ENCODE results near the gene AGPAT4. TPM values are rescaled to one million over a fixed set of nuclear protein-coding genes. Genes with fewer than 3 reads are reported as not detected.
A peak's percentile ranks its signal among the peaks of the same experiment; 100 is the strongest.
"Not testable (repeated sequence)": the region's sequence is repeated elsewhere in the genome, so short reads cannot be mapped to it uniquely, and the experiment has no call there.

The AGPAT4 gene
- 7.8 and 8.6 TPM in 2 replicates for total RNA-seq

- Mint-ChIP-seq H3K9me3 (no peaks in the 10 kb centered on the region), H3K27me3 (ENCODE audit: insufficient read depth) (peaks cover 9% of the 10 kb centered on the region), H3K27ac (peak within 1 kb of the TSS; percentile 97), H3K4me1 (ENCODE audit: low read depth) (peaks cover 41% of the 10 kb centered on the region), H3K36me3 (ENCODE audit: low read depth) (peaks cover 2% of the 10 kb centered on the region), H3K4me3 (peak within 1 kb of the TSS; percentile 91)
- DNase-seq (ENCODE audit: low spot score), result peak; percentile 73
- intact Hi-C loops (cut with micrococcal nuclease), result loop anchor here (1.0 to 10.0 kb wide), 8 partner anchors 37 to 1547 kb away; partner anchors contain the start of genes PACRG, PRKN and WTAP
Observed at GRCh38 chr6:161273752-161274487, at the start of gene AGPAT4. Gene AGPAT4 (minus strand): TSS chr6:161274061. CDS start chr6:161232213, 41,848 bp downstream.

DNA sequence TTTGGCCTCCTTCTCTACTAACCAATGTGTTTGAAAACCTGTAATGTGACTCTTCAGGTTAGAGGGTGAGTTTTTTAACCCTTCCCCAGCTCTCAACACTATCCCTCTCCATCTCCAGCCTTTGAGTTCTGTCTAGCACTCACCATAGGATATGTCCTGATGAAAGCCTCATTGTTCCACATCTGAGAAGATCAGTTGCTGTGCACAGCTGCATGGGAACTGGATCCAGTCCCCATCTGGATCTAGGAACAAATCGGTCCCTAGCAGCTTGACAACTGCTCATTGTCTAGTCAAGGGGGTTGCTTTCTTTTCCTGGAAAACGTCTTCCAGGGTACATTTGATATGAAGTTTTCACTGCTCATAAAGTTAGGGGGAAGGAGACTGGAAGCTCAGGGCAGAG lies 45.4 kb upstream of the AGPAT4 start:
- no peak for DNase-seq (ENCODE audit: low spot score)
- Mint-ChIP-seq H3K9me3 (peaks cover 4% of the 10 kb centered on the region), H3K27me3 (ENCODE audit: insufficient read depth) (peaks cover 1% of the 10 kb centered on the region), H3K27ac (no peak overlapping the region), H3K4me1 (ENCODE audit: low read depth) (no peaks in the 10 kb centered on the region), H3K36me3 (ENCODE audit: low read depth) (no peaks in the 10 kb centered on the region), H3K4me3 (no peak overlapping the region)
- intact Hi-C loops (cut with micrococcal nuclease), result no loop called here

- intact Hi-C loops (cut with micrococcal nuclease), result no loop called here
- Mint-ChIP-seq H3K4me1 (ENCODE audit: low read depth) (no peaks in the 10 kb centered on the region), H3K27me3 (ENCODE audit: insufficient read depth) (peaks cover 3% of the 10 kb centered on the region)
Observed at GRCh38 chr6:161318456-161318855, 44.6 kb upstream of the AGPAT4 start.

GRCh38 chr6:161316531-161316930 lies 42.7 kb upstream of the AGPAT4 start:
- H3K27me3 Mint-ChIP-seq (ENCODE audit: insufficient read depth), result peaks cover 9% of the 10 kb centered on the region
- no peak for DNase-seq (ENCODE audit: low spot score)
- no peak overlapping the region for H3K4me3 Mint-ChIP-seq
- intact Hi-C loops (cut with micrococcal nuclease), result no loop called here
- H3K27ac Mint-ChIP-seq, result no peak overlapping the region
- H3K9me3 Mint-ChIP-seq, result no peaks in the 10 kb centered on the region
- no peaks in the 10 kb centered on the region for H3K4me1 Mint-ChIP-seq (ENCODE audit: low read depth)
- no peaks in the 10 kb centered on the region for H3K36me3 Mint-ChIP-seq (ENCODE audit: low read depth)

More at GRCh38 chr6:161318456-161318855, 44.6 kb upstream of the AGPAT4 start:
- peaks cover 4% of the 10 kb centered on the region for H3K9me3 Mint-ChIP-seq
- no peak for DNase-seq (ENCODE audit: low spot score)
- H3K36me3 Mint-ChIP-seq (ENCODE audit: low read depth), result no peaks in the 10 kb centered on the region
- H3K27ac Mint-ChIP-seq, result no peak overlapping the region
- no peak overlapping the region for H3K4me3 Mint-ChIP-seq

GRCh38 chr6:161315246-161315917 lies 41.5 kb upstream of the AGPAT4 start:
- DNase-seq (ENCODE audit: low spot score); H3K9me3 Mint-ChIP-seq; H3K27me3 Mint-ChIP-seq (ENCODE audit: insufficient read depth); intact Hi-C loops (cut with micrococcal nuclease); H3K27ac Mint-ChIP-seq; H3K36me3 Mint-ChIP-seq (ENCODE audit: low read depth); H3K4me3 Mint-ChIP-seq; H3K4me1 Mint-ChIP-seq (ENCODE audit: low read depth): not testable (repeated sequence)

DNA sequence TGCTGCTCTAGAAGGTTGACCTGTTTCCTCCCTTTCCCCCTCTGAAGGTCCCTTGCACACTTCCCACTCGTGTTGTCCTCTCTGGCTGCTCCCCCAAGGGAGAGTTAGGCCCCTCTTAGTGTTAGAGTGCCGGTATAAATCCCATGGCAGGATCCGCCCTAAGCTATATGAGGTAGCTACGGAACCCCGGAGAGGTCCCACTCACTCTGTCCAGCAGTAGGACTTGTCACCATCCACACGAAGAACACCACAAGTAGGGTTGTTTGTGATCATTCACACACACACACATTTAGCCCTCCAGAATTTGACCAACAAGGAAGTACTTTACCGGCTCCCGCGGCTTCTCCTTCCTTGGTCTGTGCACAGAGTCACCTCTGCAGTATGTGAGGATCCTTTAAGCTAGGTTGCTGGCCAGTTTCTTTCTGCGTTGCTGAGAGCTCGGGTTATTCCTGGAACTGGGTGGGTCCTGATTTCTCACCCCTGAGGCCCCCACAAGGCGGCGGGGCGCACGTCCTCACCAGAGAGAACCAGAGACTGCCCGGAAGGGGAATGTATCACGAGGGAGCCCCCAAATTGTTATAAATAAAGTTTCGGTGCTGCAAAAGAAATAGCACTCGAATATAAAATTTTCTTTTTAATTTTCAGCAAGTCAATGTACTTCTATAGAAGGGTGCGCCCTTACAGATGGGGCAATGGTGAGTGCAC lies 40.8 kb upstream of the AGPAT4 start:
- H3K4me1 Mint-ChIP-seq (ENCODE audit: low read depth); DNase-seq (ENCODE audit: low spot score); H3K27me3 Mint-ChIP-seq (ENCODE audit: insufficient read depth); H3K36me3 Mint-ChIP-seq (ENCODE audit: low read depth); H3K9me3 Mint-ChIP-seq; H3K27ac Mint-ChIP-seq; H3K4me3 Mint-ChIP-seq; intact Hi-C loops (cut with micrococcal nuclease): not testable (repeated sequence)

DNA sequence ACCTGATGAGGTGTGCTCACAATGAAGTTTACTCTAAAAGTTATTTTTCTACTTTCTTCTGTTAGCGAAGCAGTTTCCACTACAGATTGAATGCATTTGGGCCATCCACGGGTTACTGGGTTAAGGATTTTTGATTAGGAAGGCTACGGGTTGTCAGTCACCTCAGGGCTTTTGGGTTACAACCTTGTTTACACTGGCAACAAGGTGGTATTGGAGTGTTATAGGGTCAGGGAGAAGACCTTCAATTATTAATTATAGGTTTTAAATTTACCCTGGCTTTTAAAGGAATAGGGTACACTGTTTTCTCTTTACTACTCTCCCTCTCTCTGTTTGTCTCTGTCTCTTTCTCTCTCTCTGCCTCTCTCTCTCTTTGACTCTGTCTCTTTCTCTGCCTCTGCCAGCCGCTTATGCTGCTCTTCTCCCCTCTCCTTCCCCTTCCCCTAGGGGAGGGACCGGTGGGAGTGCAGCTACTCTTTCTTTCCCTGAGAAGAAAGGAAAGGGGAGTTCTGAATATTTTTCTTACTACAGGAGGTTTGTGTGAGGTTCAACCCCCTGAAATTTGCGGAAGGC lies 40.2 kb upstream of the AGPAT4 start:
- Mint-ChIP-seq H3K27ac (no peak overlapping the region), H3K4me3 (no peak overlapping the region), H3K4me1 (ENCODE audit: low read depth) (no peaks in the 10 kb centered on the region), H3K9me3 (no peaks in the 10 kb centered on the region), H3K36me3 (ENCODE audit: low read depth) (no peaks in the 10 kb centered on the region), H3K27me3 (ENCODE audit: insufficient read depth) (peaks cover 7% of the 10 kb centered on the region)
- intact Hi-C loops (cut with micrococcal nuclease), result no loop called here
- DNase-seq (ENCODE audit: low spot score), result no peak

GRCh38 chr6:161313475-161313874 lies 39.6 kb upstream of the AGPAT4 start:
- H3K9me3 Mint-ChIP-seq; H3K4me1 Mint-ChIP-seq (ENCODE audit: low read depth); H3K4me3 Mint-ChIP-seq; DNase-seq (ENCODE audit: low spot score); H3K27me3 Mint-ChIP-seq (ENCODE audit: insufficient read depth); H3K27ac Mint-ChIP-seq; intact Hi-C loops (cut with micrococcal nuclease); H3K36me3 Mint-ChIP-seq (ENCODE audit: low read depth): not testable (repeated sequence)

GRCh38 chr6:161309774-161310173 lies 35.9 kb upstream of the AGPAT4 start:
- H3K27ac Mint-ChIP-seq; H3K36me3 Mint-ChIP-seq (ENCODE audit: low read depth); H3K27me3 Mint-ChIP-seq (ENCODE audit: insufficient read depth); H3K4me1 Mint-ChIP-seq (ENCODE audit: low read depth); H3K4me3 Mint-ChIP-seq; H3K9me3 Mint-ChIP-seq; intact Hi-C loops (cut with micrococcal nuclease); DNase-seq (ENCODE audit: low spot score): not testable (repeated sequence)

DNA sequence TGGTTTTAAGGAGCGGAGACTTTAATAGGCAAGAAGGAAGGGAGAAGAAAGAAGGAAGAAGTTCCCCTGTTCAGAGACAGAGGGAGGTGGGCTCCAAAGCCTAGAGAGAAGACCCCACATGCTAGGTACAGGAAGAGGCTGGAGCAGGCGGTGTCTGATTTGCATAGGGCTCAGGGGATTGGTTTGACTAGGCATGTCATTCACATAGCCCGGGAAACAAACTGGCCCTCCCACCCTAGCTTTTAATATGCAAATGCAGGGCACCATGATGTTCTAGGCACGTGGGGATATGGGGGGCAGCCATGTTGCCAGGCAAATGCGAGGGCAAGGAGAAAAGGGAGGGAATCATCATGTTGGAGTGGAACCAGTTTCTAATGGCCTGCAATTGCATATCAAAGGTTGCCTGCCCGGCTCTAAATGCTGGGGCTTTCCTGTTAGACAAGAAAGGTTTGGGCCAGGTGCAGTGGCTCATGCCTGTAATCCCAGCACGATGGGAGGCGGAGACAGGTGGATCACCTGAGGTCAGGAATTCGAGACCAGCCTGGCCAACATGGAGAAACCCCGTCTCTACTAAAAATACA lies 34.3 kb upstream of the AGPAT4 start:
- intact Hi-C loops (cut with micrococcal nuclease), result no loop called here
- no peak overlapping the region for H3K27ac Mint-ChIP-seq

GRCh38 chr6:161305860-161306259 lies 32.0 kb upstream of the AGPAT4 start:
- H3K4me3 Mint-ChIP-seq, result no peak overlapping the region
- H3K9me3 Mint-ChIP-seq, result no peaks in the 10 kb centered on the region
- DNase-seq (ENCODE audit: low spot score), result no peak
- H3K27me3 Mint-ChIP-seq (ENCODE audit: insufficient read depth), result peaks cover 4% of the 10 kb centered on the region
- H3K4me1 Mint-ChIP-seq (ENCODE audit: low read depth), result no peaks in the 10 kb centered on the region
- no peak overlapping the region for H3K27ac Mint-ChIP-seq
- H3K36me3 Mint-ChIP-seq (ENCODE audit: low read depth), result no peaks in the 10 kb centered on the region
- intact Hi-C loops (cut with micrococcal nuclease), result no loop called here

More for the DNA sequence above, 34.3 kb upstream of the AGPAT4 start:
- Mint-ChIP-seq H3K9me3 (no peaks in the 10 kb centered on the region), H3K4me3 (no peak overlapping the region), H3K27me3 (ENCODE audit: insufficient read depth) (peaks cover 9% of the 10 kb centered on the region), H3K36me3 (ENCODE audit: low read depth) (no peaks in the 10 kb centered on the region), H3K4me1 (ENCODE audit: low read depth) (no peaks in the 10 kb centered on the region)
- DNase-seq (ENCODE audit: low spot score), result no peak

GRCh38 chr6:161303628-161304340 lies 29.9 kb upstream of the AGPAT4 start:
- Mint-ChIP-seq H3K4me3 (no peak overlapping the region), H3K9me3 (no peaks in the 10 kb centered on the region), H3K27ac (no peak overlapping the region), H3K27me3 (ENCODE audit: insufficient read depth) (peaks cover 6% of the 10 kb centered on the region), H3K4me1 (ENCODE audit: low read depth) (no peaks in the 10 kb centered on the region), H3K36me3 (ENCODE audit: low read depth) (no peaks in the 10 kb centered on the region)
- DNase-seq (ENCODE audit: low spot score), result no peak
- intact Hi-C loops (cut with micrococcal nuclease), result no loop called here
